Nephron progenitor cell (in vitro differentiated cells): Measurements from ENCODE around the gene IL10RA.
"Not testable (repeated sequence)": the region's sequence is repeated elsewhere in the genome, so short reads cannot be mapped to it uniquely, and the experiment has no call there.

ENCODE experiments used
- DNase-seq: peaks from one replicate; pipeline ENCODE4 v3.0.0; 2021
- H3K27ac Mint-ChIP-seq: 2 replicates; pipeline ENCODE4 v1.8.0; 2021; ENCODE audit warnings: mild to moderate bottlenecking, moderate library complexity, mixed read lengths
- H3K27me3 Mint-ChIP-seq: 2 replicates; pipeline ENCODE4 v1.8.0; 2021; ENCODE audit warnings: mild to moderate bottlenecking, low read depth, mixed read lengths; ENCODE audit not compliant: poor library complexity
- H3K36me3 Mint-ChIP-seq: 2 replicates; pipeline ENCODE4 v1.8.0; 2021; ENCODE audit warnings: low read depth, mixed read lengths
- H3K4me1 Mint-ChIP-seq: 2 replicates; pipeline ENCODE4 v1.8.0; 2021; ENCODE audit warnings: mixed read lengths
- H3K4me3 Mint-ChIP-seq: 2 replicates; pipeline ENCODE4 v1.8.0; 2021; ENCODE audit warnings: mild to moderate bottlenecking, moderate library complexity, mixed read lengths
- H3K9me3 Mint-ChIP-seq: 2 replicates; pipeline ENCODE4 v1.8.0; 2021; ENCODE audit warnings: mild to moderate bottlenecking, moderate library complexity, mixed read lengths
- TF ChIP-seq, protein P1 (sequence below): fragments of 200-600 bp; sonication (generic); IDR thresholded peaks from 2 replicates; pipeline ENCODE4 v1.5.0; 2021; ENCODE audit warnings: antibody characterized with exemption

IL10RA gene

GRCh38 chr11:117944554-117944953, 41.6 kb upstream of the IL10RA start:
- Mint-ChIP-seq H3K27ac (no peak overlapping the region), H3K4me3 (no peak overlapping the region), H3K4me1 (no peaks in the 10 kb centered on the region)

DNA sequence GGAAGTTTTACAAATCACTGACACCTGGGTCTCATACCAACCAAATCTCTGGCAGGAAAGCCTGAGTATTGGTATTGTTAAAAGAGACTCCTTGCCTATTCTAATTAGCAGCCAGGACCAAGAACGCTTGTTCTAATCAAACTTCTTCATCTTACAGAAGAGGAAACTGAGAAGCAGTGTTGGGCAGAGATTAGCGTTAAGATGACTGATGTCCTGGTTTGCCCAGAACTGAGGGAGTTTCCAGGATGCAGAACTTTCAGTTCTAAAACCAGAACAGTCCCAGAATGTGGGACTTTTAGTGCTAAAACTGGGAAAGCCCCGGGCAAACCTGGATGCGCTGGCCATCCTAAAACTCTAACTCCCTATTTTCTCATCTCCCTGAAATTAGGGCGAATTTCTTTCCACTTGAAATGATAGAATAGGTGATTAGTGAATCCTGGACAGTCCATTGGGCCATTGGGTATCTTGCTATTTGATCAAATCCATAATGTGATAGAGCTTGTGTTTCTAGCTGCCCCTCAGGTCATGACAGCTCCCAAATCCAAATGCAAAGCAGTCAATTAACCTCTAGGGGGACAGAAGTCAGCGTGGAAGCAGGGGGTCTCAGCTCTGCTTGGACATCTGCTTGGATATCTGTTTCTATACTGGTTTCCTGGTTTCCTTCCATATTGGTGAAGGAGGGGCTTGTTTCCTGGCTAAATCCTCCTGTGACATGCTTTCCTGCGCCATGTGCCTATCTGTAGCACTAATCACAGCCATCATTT, 41.0 kb upstream of the IL10RA start:
- Mint-ChIP-seq H3K27me3 (peaks cover 27% of the 10 kb centered on the region), H3K4me1 (peaks cover 1% of the 10 kb centered on the region), H3K36me3 (no peaks in the 10 kb centered on the region), H3K27ac (no peak overlapping the region), H3K9me3 (peaks cover 6% of the 10 kb centered on the region), H3K4me3 (no peak overlapping the region)
- TF ChIP-seq, protein P1, sequence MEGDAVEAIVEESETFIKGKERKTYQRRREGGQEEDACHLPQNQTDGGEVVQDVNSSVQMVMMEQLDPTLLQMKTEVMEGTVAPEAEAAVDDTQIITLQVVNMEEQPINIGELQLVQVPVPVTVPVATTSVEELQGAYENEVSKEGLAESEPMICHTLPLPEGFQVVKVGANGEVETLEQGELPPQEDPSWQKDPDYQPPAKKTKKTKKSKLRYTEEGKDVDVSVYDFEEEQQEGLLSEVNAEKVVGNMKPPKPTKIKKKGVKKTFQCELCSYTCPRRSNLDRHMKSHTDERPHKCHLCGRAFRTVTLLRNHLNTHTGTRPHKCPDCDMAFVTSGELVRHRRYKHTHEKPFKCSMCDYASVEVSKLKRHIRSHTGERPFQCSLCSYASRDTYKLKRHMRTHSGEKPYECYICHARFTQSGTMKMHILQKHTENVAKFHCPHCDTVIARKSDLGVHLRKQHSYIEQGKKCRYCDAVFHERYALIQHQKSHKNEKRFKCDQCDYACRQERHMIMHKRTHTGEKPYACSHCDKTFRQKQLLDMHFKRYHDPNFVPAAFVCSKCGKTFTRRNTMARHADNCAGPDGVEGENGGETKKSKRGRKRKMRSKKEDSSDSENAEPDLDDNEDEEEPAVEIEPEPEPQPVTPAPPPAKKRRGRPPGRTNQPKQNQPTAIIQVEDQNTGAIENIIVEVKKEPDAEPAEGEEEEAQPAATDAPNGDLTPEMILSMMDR: peak; percentile 44
- no peak for DNase-seq

More at GRCh38 chr11:117944554-117944953, 41.6 kb upstream of the IL10RA start:
- Mint-ChIP-seq H3K36me3 (no peaks in the 10 kb centered on the region), H3K9me3 (peaks cover 6% of the 10 kb centered on the region), H3K27me3 (peaks cover 27% of the 10 kb centered on the region)
- DNase-seq: no peak
- TF ChIP-seq, protein P1: no peak

DNA sequence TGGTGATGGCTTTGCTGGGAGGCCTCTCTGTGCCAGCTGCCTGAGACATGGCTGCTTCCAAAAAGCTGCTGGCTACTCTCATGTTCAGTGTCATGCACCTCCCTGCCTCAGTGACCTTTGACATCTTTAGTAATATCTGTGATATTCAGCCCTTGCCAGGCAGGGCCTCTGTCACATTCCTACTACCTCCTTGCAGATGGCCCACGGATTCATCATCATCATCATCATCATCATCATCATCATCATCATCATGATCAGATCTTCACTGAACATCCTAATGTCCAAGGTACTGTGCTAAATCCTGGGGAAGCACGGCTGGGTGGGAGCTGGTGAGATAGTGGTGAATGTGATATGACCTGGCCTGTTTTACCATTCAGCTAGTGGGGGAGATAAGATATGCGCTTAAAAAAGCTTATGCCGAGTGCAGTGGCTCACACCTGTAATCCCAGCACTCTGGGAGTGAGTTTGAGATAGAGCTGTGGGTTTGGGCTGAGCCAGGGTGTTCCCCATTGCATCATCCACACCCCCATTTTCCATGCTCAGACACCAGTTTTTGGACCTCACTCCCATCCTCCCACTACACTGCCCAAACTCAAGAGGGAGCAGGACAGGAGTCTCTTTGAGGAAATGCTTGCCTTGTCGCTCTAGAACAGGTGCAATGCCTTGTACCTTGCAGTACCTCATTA, 39.9 kb upstream of the IL10RA start:
- Mint-ChIP-seq H3K27me3 (peaks cover 24% of the 10 kb centered on the region), H3K4me1 (peaks cover 12% of the 10 kb centered on the region), H3K4me3 (no peak overlapping the region), H3K9me3 (peaks cover 6% of the 10 kb centered on the region), H3K27ac (no peak overlapping the region), H3K36me3 (no peaks in the 10 kb centered on the region)
- TF ChIP-seq, protein P1: no peak
- DNase-seq: no peak

GRCh38 chr11:117946842-117947526, 39.2 kb upstream of the IL10RA start:
- Mint-ChIP-seq H3K4me1 (peaks cover 17% of the 10 kb centered on the region), H3K4me3 (no peak overlapping the region), H3K9me3 (peaks cover 6% of the 10 kb centered on the region), H3K27ac (no peak overlapping the region), H3K27me3 (peaks cover 23% of the 10 kb centered on the region), H3K36me3 (no peaks in the 10 kb centered on the region)
- peak; percentile 96 for DNase-seq
- TF ChIP-seq, protein P1: peak; percentile 97

DNA sequence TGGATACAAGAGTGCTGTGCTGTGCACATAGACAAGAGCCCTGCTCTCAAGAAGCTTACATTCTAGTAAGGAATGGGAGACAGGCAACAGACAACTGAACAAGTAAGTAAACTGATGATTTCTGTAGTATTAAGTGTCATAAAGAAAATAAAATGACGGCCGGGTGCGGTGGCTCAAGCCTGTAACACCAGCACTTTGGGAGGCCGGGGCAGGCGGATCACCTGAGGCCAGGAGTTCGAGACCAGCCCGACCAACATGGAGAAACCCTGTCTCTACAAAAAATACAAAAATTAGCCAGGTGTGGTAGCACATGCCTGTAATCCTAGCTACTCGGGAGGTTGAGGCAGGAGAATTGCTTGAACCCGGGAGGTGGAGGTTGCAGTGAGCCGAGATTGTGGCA, 38.4 kb upstream of the IL10RA start:
- not testable (repeated sequence) for H3K9me3 Mint-ChIP-seq, H3K27ac Mint-ChIP-seq, H3K36me3 Mint-ChIP-seq, DNase-seq, H3K4me3 Mint-ChIP-seq
- Mint-ChIP-seq H3K27me3 (peaks cover 21% of the 10 kb centered on the region), H3K4me1 (peaks cover 17% of the 10 kb centered on the region)

DNA sequence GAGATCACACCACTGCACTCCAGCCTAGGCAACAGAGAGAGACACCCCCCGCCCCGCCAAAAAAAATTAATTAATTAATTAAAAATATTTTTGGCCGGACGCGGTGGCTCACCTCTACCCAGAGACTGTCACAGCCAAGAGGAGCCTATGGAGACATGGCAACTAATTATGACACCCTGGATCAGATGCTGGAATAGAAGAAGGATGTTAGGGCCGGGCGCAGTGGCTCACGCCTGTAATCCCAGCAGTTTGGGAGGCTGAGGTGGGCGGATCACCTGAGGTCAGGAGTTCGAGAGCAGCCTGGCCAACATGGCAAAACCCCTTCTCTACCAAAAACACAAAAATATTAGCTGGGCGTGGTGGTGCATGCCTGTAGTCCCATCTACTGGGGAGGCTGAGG, 37.7 kb upstream of the IL10RA start:
- H3K4me3 Mint-ChIP-seq, H3K36me3 Mint-ChIP-seq, H3K9me3 Mint-ChIP-seq, DNase-seq, H3K27ac Mint-ChIP-seq: not testable (repeated sequence)
- H3K4me1 Mint-ChIP-seq: peaks cover 17% of the 10 kb centered on the region
- H3K27me3 Mint-ChIP-seq: peaks cover 24% of the 10 kb centered on the region
